ENCODE data around the gene MAGEB5. TPM values are rescaled to one million over a fixed set of nuclear protein-coding genes. Genes with fewer than 3 reads are reported as not detected.
A peak's percentile ranks its signal among the peaks of the same experiment; 100 is the strongest.

Gene MAGEB5
- total and polyA plus RNA-seq, 2 donors (not counting 3 experiments of a cell fraction or from before 2014, with no cell fraction given) = not detected

DNA sequence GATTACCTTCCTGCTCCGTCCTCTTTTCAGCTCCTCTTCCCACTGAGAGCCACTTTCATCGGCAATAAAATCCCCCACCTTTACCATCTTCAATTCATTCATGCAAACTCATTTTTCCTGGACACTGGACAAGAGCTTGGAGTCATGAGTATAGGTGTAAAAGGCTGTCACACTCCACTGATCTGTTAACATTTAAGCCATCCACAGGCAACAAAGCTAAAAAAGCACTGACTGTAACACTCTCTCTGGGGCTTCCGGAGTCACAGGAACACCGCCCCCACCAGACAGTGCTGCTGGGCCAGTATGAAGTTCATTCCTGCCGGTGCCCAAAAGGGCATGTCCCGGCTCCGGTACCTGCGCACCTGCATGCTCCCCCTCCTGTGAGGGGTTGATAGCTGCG lies 38.5 kb downstream of the MAGEB5 start:
- Histone ChIP-seq H3K36me3 (ENCODE audit: control insufficient read depth in 2 of 2, extremely low read depth in 1 of 2, insufficient read depth in 2 of 2, low read length in 2 of 2) (no peaks in the 10 kb centered on the region), H3K4me1 (ENCODE audit: control insufficient read depth, extremely low read depth, insufficient read depth, low read length) (no peaks in the 10 kb centered on the region), H3K9me1 (replicated peaks; ENCODE audit: control insufficient read depth, extremely low read depth, insufficient read depth, low read length) (no peaks in the 10 kb centered on the region), H3K79me2 (ENCODE audit: control insufficient read depth, insufficient read depth, low read length) (no peaks in the 10 kb centered on the region), H3K27ac (ENCODE audit: insufficient read depth, low read depth, low read length) (peak overlapping the region; percentile 57), H3K9me3 (replicated peaks; ENCODE audit: control insufficient read depth, insufficient read depth, low read length) (no peaks in the 10 kb centered on the region), H3K4me3 (replicated peaks in 1 of 3; ENCODE audit: insufficient read depth in 1 of 3, low read depth in 1 of 3, low read length in 3 of 3) (no peak overlapping the region), H4K20me1 (replicated peaks; ENCODE audit: control insufficient read depth, extremely low read depth, insufficient read depth, low read length) (no peaks in the 10 kb centered on the region), H2AFZ (ENCODE audit: low read depth, low read length) (no peak overlapping the region), H3K27me3 (ENCODE audit: control insufficient read depth in 2 of 2, insufficient read depth in 2 of 2, low read length in 2 of 2) (no peaks in the 10 kb centered on the region), H3K4me2 (ENCODE audit: insufficient read depth, low read length) (no peak overlapping the region), H3K9ac (replicated peaks; ENCODE audit: extremely low read depth, insufficient read depth, low read length) (no peak overlapping the region)
- intact Hi-C loops (cut with micrococcal nuclease) (no loop called here), dilution Hi-C loops (cut with MboI; ENCODE audit: extremely low pct_ligation_motif_present, low sequenced_read_pairs) (no loop called here)
- ChIA-PET POLR2A (no interaction called here), CTCF (no interaction called here)
- TF ChIP-seq GATA2 (IDR thresholded peaks at IDR 0.05; ENCODE audit: insufficient read depth, insufficient read length, low read depth, low read length) (no peak), EZH2 (IDR thresholded peaks at IDR 0.05; ENCODE audit: borderline replicate concordance, low read depth, low read length, severe bottlenecking) (no peak), FOS (IDR thresholded peaks at IDR 0.05; ENCODE audit: borderline replicate concordance, insufficient read depth, low read length) (no peak), POLR2A (IDR thresholded peaks at IDR 0.05; ENCODE audit: low read depth, low read length) (no peak), MYC (IDR thresholded peaks at IDR 0.05; ENCODE audit: low read depth, low read length) (no peak), POLR2AphosphoS5 (IDR thresholded peaks at IDR 0.05; ENCODE audit: insufficient read depth, low read depth, low read length) (no peak), JUN (IDR thresholded peaks at IDR 0.05; ENCODE audit: borderline replicate concordance, insufficient read depth, insufficient read length, low read depth) (no peak)
- TF ChIP-seq, protein P1, sequence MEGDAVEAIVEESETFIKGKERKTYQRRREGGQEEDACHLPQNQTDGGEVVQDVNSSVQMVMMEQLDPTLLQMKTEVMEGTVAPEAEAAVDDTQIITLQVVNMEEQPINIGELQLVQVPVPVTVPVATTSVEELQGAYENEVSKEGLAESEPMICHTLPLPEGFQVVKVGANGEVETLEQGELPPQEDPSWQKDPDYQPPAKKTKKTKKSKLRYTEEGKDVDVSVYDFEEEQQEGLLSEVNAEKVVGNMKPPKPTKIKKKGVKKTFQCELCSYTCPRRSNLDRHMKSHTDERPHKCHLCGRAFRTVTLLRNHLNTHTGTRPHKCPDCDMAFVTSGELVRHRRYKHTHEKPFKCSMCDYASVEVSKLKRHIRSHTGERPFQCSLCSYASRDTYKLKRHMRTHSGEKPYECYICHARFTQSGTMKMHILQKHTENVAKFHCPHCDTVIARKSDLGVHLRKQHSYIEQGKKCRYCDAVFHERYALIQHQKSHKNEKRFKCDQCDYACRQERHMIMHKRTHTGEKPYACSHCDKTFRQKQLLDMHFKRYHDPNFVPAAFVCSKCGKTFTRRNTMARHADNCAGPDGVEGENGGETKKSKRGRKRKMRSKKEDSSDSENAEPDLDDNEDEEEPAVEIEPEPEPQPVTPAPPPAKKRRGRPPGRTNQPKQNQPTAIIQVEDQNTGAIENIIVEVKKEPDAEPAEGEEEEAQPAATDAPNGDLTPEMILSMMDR (IDR thresholded peaks at IDR 0.05; ENCODE audit: extremely low read depth in 1 of 2, insufficient read depth in 1 of 2, low read depth in 1 of 2, low read length in 2 of 2) = no peak
- TF ChIP-seq, protein P2, sequence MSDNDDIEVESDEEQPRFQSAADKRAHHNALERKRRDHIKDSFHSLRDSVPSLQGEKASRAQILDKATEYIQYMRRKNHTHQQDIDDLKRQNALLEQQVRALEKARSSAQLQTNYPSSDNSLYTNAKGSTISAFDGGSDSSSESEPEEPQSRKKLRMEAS (IDR thresholded peaks at IDR 0.05; ENCODE audit: insufficient read depth, insufficient read length) = no peak
- no peak for DNase-seq (ENCODE audit: low read depth, low spot score)
- no TSS peak for BruUV-seq (replicated peaks)
- no peak for FAIRE-seq

Measured in endothelial cell of umbilical vein (primary cell).